SKM-1 treated with dmso at 0.1 percent for 144 hours (cell line): ENCODE results near the gene PPP1R1B.

Experiments used
- DNase-seq: peaks from one replicate; lab custom pipeline; 2025; ENCODE audit not compliant: unreplicated experiment; lab: John Stamatoyannopoulos, UW

The PPP1R1B gene

GRCh38 chr17:39600288-39600996 is 26.3 kb upstream of the PPP1R1B start:
- no peak for DNase-seq

GRCh38 chr17:39600997-39601597 is 25.7 kb upstream of the PPP1R1B start:
- no peak for DNase-seq

- DNase-seq: no peak
These were observed 24.8 kb upstream of the PPP1R1B start for GRCh38 chr17:39601758-39602532.

- no peak for DNase-seq
These were observed 24.0 kb upstream of the PPP1R1B start for GRCh38 chr17:39602533-39603303.

- no peak for DNase-seq
These were observed 23.3 kb upstream of the PPP1R1B start for GRCh38 chr17:39603304-39604016.

GRCh38 chr17:39604911-39605491 is 21.8 kb upstream of the PPP1R1B start:
- DNase-seq: no peak

- no peak for DNase-seq
These were observed 21.0 kb upstream of the PPP1R1B start for GRCh38 chr17:39605492-39606433.

GRCh38 chr17:39606434-39607056 is 20.2 kb upstream of the PPP1R1B start:
- no peak for DNase-seq

GRCh38 chr17:39607057-39607850 is 19.5 kb upstream of the PPP1R1B start:
- no peak for DNase-seq

- no peak for DNase-seq
These were observed 19.0 kb upstream of the PPP1R1B start, which contains the start of gene NEUROD2 for GRCh38 chr17:39607851-39608130. TSS of gene NEUROD2 (minus strand) at chr17:39607920. CDS start at chr17:39606599, 1,321 bp downstream.

- DNase-seq: no peak
These were observed 18.4 kb upstream of the PPP1R1B start for GRCh38 chr17:39608142-39608981.

GRCh38 chr17:39609416-39610025 is 17.2 kb upstream of the PPP1R1B start:
- no peak for DNase-seq

- DNase-seq: no peak
These were observed 15.2 kb upstream of the PPP1R1B start for GRCh38 chr17:39611401-39612112.

- no peak for DNase-seq
These were observed 14.4 kb upstream of the PPP1R1B start for GRCh38 chr17:39612291-39612894.

- no peak for DNase-seq
These were observed 13.8 kb upstream of the PPP1R1B start for GRCh38 chr17:39612935-39613464.
